GM21515 (cell line): ENCODE measurements around the gene ALKBH2.
A peak's percentile ranks its signal among the peaks of the same experiment; 100 is the strongest.
"Not testable (repeated sequence)": the region's sequence is repeated elsewhere in the genome, so short reads cannot be mapped to it uniquely, and the experiment has no call there.

ENCODE experiments used
- ATAC-seq: cut with Tn5 transposase; IDR thresholded peaks from one replicate; pipeline ENCODE4 v1.9.1; 2021; ENCODE audit not compliant: unreplicated experiment

The ALKBH2 gene

DNA sequence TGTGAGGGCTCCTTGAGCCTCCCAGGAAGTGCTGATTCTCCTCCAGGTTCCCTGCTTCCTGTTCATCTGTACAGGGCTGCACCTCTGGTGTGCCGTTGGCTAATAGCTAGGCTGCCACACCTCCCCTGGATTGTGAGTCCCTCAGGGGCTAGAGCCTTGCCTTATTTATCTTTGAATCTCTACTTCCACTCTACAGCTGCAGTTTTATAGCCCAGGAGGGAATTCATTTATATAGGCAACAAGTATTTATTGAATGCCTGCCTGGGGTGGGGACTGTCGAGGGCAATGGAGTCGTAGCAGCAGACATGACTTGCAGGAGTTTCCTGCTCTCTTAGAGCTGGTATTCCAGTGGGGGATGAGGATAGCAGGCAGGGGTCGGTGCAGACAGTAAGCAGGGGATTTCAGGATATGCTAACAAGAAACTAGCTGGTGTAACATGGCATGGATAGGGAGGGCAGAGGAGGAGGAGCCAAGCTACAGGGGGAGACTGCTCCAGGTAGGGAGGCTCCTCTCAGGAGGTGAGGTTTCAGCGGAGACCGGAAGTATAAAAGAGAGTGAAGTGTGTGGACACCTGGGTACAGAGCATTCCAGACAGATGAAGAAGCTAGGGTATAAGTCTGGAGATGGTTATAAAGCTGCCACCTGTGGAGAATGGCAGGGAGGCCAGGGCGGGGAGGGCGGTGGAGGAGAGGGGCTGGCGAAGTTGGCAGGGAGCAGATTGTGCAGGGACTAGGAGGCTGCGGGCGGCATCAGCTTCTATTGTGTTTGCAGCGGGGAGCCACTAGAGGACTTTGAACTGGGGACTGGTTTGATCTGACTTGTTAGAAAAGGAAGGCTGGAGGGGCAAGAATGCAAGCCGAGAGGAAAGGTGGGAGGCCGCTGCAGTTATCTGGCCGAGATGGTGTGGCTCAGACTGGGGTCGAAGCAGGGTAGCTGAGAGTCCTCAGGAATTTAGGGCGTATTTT lies 23.7 kb downstream of the ALKBH2 start:
- no peak for ATAC-seq

DNA sequence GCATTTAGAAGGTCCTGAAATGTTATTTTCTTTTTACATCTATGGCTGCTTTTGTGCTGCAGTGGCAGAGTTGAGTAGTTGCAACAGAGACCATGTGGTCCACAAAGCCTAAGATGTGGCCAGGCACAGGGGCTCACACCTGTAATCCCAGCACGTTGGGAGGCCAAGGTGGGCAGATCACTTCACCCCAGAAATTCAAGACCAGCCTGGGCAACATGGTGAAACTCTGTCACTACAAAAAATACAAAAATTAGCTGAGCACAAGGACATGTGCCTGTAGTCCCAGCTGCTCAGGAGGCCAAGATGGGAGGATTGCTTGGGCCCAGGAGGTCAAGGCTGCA lies 27.4 kb downstream of the ALKBH2 start:
- ATAC-seq: no peak

DNA sequence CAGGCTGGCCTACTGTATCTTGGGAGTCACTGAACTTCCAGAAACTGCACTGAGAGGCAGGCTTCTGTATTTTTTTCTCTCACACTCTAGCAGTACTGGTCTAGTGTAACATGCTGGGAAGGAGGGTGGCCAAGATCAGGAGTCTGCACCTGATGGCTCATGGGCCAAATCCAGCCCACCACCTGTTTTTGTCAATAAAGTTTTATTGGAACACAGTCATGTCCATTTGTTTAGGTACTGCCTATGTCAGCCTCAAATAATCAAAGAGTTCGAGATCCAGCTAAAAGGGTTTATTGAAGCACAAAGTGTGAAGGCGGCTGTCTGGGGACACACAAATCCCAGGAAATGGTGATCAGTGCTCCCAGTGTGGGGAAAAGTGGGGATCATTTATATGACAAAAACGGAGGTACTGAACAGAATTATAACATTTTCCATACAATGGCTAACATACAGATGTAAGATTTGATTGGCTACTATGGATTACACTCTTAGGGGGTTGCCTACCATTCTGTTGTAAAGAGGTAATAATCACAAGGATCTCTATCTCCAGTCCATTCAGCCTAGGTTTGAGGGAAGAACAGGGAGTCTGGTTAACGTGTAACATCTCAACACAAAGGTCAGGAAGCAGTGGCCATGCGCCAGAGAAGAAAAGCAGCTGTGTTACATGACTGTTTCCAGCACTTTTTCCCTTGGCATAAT lies 28.0 kb downstream of the ALKBH2 start:
- no peak for ATAC-seq

DNA sequence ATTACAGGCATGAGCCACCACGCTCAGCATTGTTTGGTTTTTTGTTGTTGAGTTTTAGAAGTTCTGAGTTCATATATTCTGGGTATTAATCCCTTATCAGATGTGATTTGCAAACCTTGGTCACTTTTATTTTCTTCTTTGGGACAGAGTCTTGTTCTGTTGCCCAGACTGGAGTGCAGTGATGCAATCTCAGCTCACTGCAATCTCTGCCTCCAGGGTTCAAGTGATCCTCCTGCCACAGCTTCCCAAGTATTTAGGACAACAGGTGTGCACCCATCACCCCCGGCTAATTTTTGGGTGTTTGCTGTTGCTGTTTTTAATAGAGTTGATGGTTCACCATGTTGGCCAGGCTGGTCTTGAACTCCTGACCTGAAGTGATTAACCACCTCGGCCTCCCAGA lies 29.1 kb downstream of the ALKBH2 start:
- no peak for ATAC-seq

DNA sequence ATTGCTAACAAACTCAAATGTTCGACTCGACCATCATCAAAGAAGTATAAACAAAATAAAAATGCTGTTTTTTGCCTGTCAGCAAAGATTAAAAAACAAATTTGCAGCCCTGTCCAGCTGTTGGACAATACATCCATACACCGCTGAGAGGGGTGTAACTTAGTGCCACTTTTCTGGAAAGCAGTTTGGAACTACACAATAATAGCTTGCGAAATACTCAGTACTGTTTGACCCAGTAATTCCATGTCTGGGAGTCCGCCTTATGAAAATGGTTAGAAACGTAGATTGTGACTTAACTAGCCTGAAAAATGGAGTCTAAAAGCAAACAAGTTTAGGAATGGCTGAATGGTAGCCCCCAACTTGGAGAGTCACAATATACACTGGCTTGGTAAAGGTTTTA lies 34.5 kb downstream of the ALKBH2 start:
- ATAC-seq: no peak

DNA sequence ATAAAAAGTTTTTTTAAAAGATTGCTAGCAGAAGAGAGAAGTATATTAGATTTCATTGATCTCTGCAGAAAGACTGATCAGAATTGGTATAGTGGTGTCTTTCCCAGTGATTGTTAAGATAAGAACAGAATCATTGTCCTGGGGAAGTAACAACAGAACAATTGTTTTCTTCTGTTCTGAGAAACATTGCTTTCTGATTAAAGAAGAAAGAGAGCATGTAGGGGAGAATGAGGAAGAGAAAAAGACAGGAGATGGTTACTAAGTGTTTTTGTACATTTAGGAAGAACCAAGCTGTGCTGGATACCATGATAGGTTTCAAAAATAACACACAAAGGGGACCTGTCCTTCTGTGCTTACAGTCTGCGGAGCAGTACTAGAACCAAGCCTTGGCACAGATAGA lies 35.9 kb downstream of the ALKBH2 start:
- ATAC-seq: no peak

DNA sequence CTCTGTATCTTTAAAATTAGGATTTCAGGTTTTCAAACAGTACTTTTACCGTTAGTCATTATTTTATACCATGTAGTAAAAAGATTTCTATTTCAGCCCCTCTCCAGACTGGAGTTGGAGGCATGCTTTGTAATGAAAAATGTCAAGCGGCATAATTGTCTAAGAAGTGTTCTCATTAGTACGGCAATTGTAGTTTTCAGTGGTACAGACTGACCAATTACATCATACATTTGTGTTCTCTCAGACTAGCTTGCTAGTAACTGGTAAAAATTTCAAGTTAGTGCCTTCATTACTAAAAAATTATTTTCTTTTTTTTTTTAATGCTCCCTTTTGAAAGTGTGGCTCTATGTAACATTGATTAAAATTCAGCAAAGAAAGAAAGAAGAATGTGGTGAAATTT lies 36.4 kb downstream of the ALKBH2 start:
- ATAC-seq: no peak

DNA sequence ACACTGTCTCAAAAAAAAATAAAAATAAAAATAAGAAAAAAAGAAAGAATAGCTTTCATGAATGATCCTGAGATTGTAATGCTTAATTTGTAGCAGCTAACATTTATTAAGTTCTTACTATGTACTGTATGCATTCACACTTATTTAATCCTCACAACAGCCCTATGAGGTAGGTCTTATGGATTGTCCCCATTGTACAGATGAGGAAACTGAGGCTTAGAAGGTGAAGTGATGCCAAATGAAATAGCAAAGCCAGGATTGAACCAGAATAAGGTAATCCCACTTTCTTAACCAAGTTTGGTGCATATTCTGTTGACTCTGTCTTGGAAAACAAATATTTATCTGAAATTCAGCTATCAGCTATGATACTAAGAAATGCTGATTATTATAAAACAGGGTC lies 38.8 kb downstream of the ALKBH2 start:
- ATAC-seq: no peak

DNA sequence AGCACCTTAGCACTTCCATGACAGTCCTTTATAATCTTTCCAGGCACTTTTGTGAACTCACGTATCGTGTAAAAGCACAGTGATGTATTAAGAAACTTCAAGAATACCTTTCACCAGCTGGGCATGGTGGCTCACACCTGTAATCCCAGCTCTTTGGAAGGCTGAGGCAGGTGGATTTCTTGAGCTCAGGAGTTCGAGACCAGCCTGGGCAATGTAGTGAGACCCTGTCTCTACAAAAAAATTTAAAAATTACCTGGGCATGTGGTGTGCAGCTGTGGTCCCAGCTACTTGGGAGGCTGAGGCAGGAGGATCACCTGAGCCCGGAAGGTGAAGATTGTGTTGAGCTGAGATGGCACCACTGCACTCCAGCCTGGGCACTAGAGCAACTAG lies 39.2 kb downstream of the ALKBH2 start:
- ATAC-seq: not testable (repeated sequence)

DNA sequence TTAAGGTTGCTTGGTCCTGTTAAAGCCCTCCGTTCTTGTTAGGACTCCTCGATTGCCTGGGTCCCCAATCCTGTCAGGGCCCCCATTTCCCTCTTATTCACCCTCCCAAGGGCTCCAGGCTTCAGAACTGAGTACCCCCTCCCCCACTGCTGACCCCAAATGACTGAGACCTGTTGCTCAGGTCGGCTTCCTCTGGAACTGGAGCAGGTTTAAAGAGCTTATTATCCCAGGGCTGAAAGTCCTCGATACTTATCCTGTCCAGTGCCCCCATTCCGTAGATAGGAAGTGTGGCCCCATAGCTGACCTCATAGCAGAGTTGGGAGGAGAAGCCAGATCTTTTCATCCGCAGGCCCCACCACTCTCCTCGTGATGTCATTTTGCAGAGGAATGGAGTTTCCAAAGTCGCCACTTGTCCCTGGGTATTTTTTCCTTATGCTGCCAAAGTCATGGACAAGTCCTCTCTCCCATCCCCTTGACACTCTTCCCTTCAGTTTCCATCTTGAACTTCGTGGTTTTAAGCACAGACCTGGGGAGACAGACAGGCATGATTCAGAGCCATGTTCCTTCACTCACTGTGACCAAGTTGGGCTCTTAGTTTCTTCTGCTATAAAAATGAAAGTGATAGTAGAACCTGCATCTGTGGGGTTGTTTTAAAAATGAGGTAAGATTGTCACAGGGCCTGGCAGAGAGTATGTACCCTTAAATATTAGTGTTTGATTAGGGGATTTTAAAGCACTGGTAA lies 39.7 kb downstream of the ALKBH2 start:
- peak; percentile 4 for ATAC-seq

DNA sequence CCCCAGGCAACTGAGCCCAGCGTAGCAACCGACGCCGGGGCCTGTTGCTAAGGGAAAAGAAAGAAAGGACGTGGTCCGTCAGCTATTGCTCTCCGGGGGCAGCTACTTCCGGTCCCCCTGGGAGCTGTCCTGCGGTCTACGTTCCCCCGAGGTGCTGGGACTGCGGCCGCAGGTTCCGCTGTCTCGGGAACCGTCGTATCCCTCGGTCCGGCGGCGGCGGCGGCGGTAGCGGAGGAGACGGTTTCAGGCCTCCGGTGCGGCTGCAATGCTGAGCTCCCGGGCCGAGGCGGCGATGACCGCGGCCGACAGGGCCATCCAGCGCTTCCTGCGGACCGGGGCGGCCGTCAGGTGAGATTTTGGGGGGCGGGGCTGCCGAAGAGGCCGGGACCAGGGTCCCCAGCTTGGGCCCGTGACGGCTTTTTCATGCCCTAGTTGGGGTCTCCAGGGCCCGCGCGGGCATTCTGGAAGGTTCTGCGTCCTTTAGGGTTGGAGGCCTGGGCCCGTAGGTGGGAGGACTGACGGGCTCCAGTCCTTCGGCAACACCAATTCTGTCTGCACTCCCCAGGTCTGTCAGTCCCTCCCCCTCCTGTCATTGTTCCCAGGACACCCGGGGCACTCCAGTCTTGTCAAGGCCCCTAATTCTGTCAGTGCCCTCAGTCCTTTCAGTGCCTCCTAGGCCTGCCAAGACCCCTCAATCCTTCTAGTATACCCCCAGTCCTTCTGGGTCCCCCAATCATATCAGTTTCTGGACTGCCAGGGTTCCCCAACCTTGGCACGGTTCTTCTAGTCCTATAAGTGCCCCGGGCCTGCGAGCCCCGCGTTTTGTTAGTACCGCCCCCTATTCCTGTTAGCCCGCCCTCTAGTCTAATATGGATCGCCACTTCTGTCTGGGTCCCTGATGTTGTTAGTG lies 40.6 kb downstream of the ALKBH2 start, which contains the start of gene USP30:
Gene USP30, plus strand, starts transcription at position 163 of the 910 bp plus-strand sequence. Its CDS starts 103 bp downstream, at position 266.
- peak; percentile 76 for ATAC-seq

DNA sequence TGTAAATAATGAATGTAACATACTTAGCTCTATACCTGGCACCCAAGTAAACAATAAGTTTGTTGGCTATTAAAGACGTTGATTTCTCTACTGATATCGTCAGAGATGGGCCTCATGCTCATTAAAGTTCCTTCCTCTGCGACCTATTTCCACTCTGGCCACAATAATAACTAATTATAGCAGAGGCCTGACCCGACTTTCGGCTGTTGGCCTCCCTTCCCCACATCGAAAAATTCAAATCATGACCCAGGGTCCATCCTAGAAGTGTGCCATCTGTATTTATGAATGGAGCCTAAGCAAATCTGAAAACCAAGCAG lies 41.2 kb downstream of the ALKBH2 start:
- ATAC-seq: no peak

DNA sequence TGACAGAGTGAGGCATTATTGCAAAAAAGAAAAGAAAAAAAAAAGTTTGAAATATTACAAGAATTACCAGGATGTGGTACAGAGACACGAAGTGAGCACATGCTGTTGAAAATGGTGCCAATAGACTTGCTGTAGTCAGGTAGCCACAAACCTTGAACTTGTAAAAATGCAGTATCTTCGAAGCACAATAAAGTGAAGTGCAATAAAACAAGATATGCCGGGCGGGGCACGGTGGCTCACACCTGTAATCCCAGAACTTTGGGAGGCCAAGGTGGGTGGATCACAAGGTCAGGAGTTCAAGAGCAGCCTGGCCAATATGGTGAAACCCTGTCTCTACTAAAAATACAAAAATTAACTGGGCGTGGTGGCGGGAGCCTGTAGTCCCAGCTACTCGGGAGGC lies 43.5 kb downstream of the ALKBH2 start:
- ATAC-seq: not testable (repeated sequence)

DNA sequence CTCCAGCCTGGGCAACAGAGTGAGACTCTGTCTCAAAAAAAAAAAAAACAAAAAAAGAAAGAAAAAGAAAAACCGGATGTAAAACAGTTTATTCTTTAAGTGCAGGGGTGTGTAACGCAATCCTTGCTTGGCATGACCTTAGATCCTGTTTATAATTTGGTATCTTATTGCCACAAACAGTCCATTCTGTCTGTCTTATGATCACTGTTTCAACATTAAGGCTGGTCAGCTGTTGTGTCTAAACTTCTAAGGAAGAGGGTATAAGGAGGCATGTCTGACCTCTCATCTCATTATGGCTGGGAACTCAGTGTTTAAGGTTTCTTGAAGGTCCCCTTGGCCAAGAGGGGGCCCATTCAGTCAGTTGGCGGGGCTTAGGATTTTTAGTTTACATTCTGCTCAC lies 44.6 kb downstream of the ALKBH2 start:
- ATAC-seq: not testable (repeated sequence)

DNA sequence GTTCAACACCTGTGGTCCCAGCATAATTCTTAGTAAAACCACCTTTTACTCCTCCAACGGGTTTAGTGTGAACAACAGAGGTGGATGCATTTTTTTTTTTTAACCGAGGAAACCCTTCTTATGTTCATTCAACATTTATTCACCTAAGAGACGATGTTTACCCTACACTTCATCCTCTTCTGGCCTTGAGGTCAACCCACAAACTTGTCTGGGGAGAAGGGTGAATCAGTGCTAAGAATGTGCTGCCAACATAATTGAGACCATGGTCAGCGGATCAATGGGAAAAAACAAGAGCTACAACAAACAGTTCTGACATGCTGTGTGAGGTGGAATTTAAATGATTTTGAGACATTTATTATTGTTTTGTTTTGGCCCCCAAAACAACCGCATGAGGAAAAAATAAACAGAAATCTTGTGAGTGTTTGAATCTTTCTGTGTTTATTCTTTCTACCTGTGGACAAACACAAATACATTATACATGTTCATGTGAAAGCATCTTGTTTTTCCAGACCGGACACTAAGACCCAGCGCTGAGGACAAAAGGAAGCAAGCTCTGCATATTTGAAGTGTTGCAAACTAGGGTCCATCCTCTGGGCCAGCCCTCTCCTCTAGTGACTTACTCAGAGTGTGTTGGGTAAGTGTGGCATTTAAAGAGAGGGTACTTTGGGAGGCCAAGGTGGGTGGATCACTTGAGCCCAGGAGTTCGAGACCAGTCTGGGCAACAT lies 46.0 kb downstream of the ALKBH2 start:
- ATAC-seq: no peak

DNA sequence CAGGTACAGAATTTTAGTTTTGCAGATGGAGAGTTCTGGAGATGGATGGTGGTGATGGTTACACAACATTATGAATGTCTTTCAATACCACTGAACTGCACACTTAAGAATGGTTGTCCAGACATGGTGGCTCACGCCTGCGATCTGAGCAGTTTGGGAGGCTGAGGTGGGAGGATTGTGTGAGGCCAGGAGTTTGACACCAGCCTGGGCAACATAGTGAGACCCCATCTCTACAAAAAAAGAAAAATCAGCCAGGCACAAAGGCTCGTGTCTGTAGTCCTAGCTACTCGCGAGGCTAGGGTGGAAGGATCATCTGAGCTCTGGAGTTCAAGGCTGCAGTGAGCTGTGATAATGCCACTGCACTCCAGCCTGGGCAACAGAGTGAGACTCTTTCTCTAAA lies 49.0 kb downstream of the ALKBH2 start:
- ATAC-seq: no peak
